SU-DHL-6 (cell line): ENCODE measurements around the gene ALDH3A2.

Experiments
- H2AFZ ChIP-seq: fragments of 200-600 bp; sonication (generic); 2 replicates; pipeline ENCODE4 v1.6.1; 2014; ENCODE audit warnings: low read depth, mild to moderate bottlenecking, moderate library complexity, mixed read lengths, antibody characterized with exemption, low read length; ENCODE audit not compliant: severe bottlenecking
- H3F3A ChIP-seq: fragments of 200-600 bp; shearing (Covaris generic); 2 replicates; pipeline ENCODE4 v1.6.0; 2016; ENCODE audit warnings: antibody characterized with exemption, mild to moderate bottlenecking; ENCODE audit not compliant: insufficient read depth
- H3K27ac ChIP-seq: fragments of 200-600 bp; sonication (generic); 2 replicates; pipeline ENCODE4 v1.5.1; 2016; ENCODE audit warnings: low read depth, mild to moderate bottlenecking, low read length, moderate library complexity, mixed read lengths
- H3K27me3 ChIP-seq: fragments of 200-600 bp; sonication (generic), shearing (Covaris generic); 2 replicates; pipeline ENCODE4 v1.6.0; 2014; ENCODE audit warnings: mild to moderate bottlenecking, low read length
- H3K36me3 ChIP-seq: fragments of 200-600 bp; sonication (generic); 2 replicates; pipeline ENCODE4 v1.6.1; 2014; ENCODE audit warnings: mild to moderate bottlenecking, low read length, mixed read lengths
- H3K4me2 ChIP-seq: fragments of 300-600, 200-600 bp; shearing (Covaris generic), sonication (generic); 2 replicates; pipeline ENCODE4 v1.6.0; 2014; ENCODE audit warnings: low read length, low read depth, mild to moderate bottlenecking; ENCODE audit not compliant: poor library complexity, severe bottlenecking
- H3K4me3 ChIP-seq: fragments of 200-600 bp; sonication (generic); 2 replicates; pipeline ENCODE4 v1.5.1; 2014; ENCODE audit warnings: antibody characterized with exemption, low read length, mild to moderate bottlenecking, mixed read lengths; ENCODE audit not compliant: insufficient read depth, poor library complexity, severe bottlenecking
- H3K79me2 ChIP-seq: fragments of 200-600 bp; sonication (generic); 2 replicates; pipeline ENCODE4 v1.6.1; 2014; ENCODE audit warnings: mild to moderate bottlenecking, low read length, moderate library complexity; ENCODE audit not compliant: insufficient read depth
- H3K9ac ChIP-seq: fragments of 200-600 bp; sonication (generic); 2 replicates; pipeline ENCODE4 v1.7.0; 2014; ENCODE audit warnings: mild to moderate bottlenecking, low read length
- H3K9me2 ChIP-seq: fragments of 200-600 bp; sonication (generic); replicated peaks from 2 replicates; pipeline ENCODE4 v1.6.1; 2014; ENCODE audit warnings: low read length; ENCODE audit not compliant: insufficient read depth
- H3K9me3 ChIP-seq: fragments of 200-600 bp; sonication (generic); 2 replicates; pipeline ENCODE4 v1.6.1; 2014; ENCODE audit warnings: low read length, mixed read lengths; ENCODE audit not compliant: insufficient read depth
- H4K20me1 ChIP-seq: fragments of 200-600 bp; sonication (generic); 2 replicates; pipeline ENCODE4 v1.6.1; 2014; ENCODE audit warnings: low read depth, mild to moderate bottlenecking, antibody characterized with exemption, low read length, moderate library complexity, mixed read lengths
- CTCF ChIP-seq: fragments of 200-600 bp; sonication (generic); IDR thresholded peaks from one replicate; pipeline ENCODE4 v1.5.1; 2017; ENCODE audit warnings: antibody characterized with exemption, mild to moderate bottlenecking, low read length, moderate library complexity; ENCODE audit not compliant: insufficient read depth, poor library complexity, severe bottlenecking
- EZH2phosphoT487 ChIP-seq: fragments of 200-600 bp; sonication (generic), shearing (Covaris generic); conservative IDR thresholded peaks from 2 replicates; pipeline ENCODE4 v1.6.1; 2018; ENCODE audit warnings: mild to moderate bottlenecking, antibody characterized with exemption, low read length, moderate library complexity, mixed read lengths

Gene ALDH3A2

GRCh38 chr17:19724501-19725420 is 76.2 kb downstream of the ALDH3A2 start:
- H3K9me2 ChIP-seq, result no peaks in the 10 kb centered on the region
- H3K4me3 ChIP-seq, result no peak overlapping the region
- TF ChIP-seq EZH2phosphoT487 (no peak), CTCF (no peak)
- H3K9ac ChIP-seq, result no peak overlapping the region
- H3K27me3 ChIP-seq, result no peaks in the 10 kb centered on the region
- H3K4me2 ChIP-seq, result no peak overlapping the region
- no peak overlapping the region for H2AFZ ChIP-seq
- no peaks in the 10 kb centered on the region for H3F3A ChIP-seq
- H4K20me1 ChIP-seq, result no peaks in the 10 kb centered on the region
- no peaks in the 10 kb centered on the region for H3K9me3 ChIP-seq
- H3K79me2 ChIP-seq, result no peaks in the 10 kb centered on the region
- no peak overlapping the region for H3K27ac ChIP-seq
- no peaks in the 10 kb centered on the region for H3K36me3 ChIP-seq

- H3K4me3 ChIP-seq, result no peak overlapping the region
- no peak overlapping the region for H3K27ac ChIP-seq
- no peaks in the 10 kb centered on the region for H3K36me3 ChIP-seq
- no peaks in the 10 kb centered on the region for H3K9me2 ChIP-seq
- no peaks in the 10 kb centered on the region for H3F3A ChIP-seq
- H3K9ac ChIP-seq, result no peak overlapping the region
- no peak overlapping the region for H2AFZ ChIP-seq
- H3K27me3 ChIP-seq, result no peaks in the 10 kb centered on the region
- H3K79me2 ChIP-seq, result no peaks in the 10 kb centered on the region
- TF ChIP-seq CTCF (no peak), EZH2phosphoT487 (no peak)
- H3K4me2 ChIP-seq, result no peak overlapping the region
- H4K20me1 ChIP-seq, result no peaks in the 10 kb centered on the region
- no peaks in the 10 kb centered on the region for H3K9me3 ChIP-seq
Measured at GRCh38 chr17:19725486-19725885, 76.9 kb downstream of the ALDH3A2 start.

- Histone ChIP-seq H3K27ac (no peak overlapping the region), H3K4me2 (no peak overlapping the region), H3F3A (no peaks in the 10 kb centered on the region), H3K9ac (no peak overlapping the region), H3K9me3 (no peaks in the 10 kb centered on the region), H3K79me2 (no peaks in the 10 kb centered on the region), H3K36me3 (no peaks in the 10 kb centered on the region), H3K4me3 (no peak overlapping the region), H2AFZ (no peak overlapping the region), H4K20me1 (no peaks in the 10 kb centered on the region), H3K9me2 (no peaks in the 10 kb centered on the region), H3K27me3 (no peaks in the 10 kb centered on the region)
- TF ChIP-seq EZH2phosphoT487 (no peak), CTCF (no peak)
Measured at GRCh38 chr17:19726631-19727376, 78.3 kb downstream of the ALDH3A2 start.
